GM11168 (cell line): ENCODE results near the gene IL11.

Experiments used
- in situ Hi-C: fragments of 300-500 bp; cut with MboI; formaldehyde crosslinking; loops from one replicate; pipeline ENCODE4 v1.12.0; 2022; ENCODE audit warnings: low sequenced_read_pairs; ENCODE audit not compliant: unreplicated experiment

IL11 gene

DNA sequence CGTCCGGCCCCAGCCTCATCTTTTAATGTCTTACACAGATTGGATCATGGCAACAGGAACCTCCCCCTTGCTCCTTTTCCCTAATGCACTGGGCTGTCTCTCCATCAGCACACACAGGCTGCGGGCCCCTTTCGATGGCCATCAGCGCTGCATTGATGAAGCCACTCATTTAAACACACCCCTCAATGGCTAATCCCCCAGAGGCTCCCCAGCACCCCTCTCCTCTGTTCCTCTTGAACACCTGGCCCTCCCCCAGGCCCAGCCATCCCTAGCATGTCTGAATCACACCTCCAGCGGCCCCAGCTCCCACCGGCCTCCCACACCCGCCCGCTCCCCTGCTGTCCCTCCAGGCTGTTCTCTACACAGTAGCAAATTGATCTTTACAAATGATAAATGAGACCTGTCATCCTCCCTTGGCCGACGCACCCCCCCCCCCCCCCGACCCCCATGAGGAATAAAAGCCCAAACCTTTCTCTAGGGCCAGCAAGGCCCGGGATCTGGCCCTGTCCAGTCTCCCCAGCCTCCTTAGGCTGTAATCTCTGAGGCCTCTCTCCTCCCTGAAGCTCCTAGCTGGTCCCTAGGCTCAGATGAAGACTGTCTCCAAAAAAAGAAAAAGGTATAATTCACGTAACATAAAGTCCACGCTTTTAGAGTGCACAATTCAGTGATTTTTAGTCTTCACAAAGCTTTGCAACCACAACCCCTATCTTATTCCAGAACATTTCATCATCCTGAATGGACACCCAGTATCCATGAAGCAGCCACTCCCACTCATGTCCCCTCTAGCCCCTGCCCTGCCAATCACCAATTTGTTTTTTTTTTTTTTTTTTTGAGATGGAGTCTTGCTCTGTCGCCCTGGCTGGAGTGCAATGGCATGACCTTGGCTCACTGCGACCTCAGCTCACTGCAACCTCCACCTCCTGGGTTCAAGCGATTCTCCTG, 22.8 kb upstream of the IL11 start:
- in situ Hi-C loops, result no loop called here

DNA sequence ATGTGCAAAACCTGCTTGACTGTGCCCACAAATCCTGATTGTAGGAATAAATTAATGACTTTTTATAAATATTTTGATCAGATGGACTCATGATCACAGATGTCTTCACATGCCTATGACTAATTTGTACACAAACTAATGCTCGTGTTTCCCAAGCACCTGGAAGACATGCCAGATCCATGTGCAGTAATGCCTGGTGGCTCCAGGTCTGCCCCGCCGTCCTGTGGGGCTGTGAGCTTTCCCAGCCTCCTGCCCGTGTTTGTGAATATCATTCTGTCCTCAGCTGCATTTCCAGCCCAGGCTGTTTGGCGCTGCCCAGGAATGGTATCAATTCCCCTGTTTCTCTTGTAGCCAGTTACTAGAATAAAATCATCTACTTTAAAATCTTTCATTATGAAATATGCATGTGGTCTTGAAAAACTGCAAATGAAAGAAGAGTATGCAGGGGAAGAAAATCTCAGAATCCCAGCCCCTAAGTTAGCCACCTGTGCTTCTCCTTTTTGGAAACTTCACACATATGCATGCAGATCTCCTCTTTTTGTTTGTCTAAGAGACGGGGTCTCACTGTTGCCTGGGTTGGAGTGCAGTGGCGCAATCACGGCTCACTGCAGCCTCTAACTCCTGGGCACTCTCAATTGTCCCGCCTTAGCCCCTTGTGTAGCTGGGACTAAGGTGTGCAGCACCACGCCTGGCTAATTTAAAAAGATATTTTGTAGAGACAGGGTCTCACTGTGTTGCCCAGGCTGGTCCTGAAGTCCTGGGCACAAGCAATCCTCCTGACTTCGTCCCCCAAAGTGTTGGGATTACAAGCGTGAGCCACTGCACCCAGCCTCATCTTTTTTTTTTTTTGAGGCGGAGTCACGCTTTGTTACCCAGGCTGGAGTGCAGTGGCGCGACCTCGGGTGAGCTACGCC, 21.7 kb upstream of the IL11 start:
- in situ Hi-C loops, result no loop called here

DNA sequence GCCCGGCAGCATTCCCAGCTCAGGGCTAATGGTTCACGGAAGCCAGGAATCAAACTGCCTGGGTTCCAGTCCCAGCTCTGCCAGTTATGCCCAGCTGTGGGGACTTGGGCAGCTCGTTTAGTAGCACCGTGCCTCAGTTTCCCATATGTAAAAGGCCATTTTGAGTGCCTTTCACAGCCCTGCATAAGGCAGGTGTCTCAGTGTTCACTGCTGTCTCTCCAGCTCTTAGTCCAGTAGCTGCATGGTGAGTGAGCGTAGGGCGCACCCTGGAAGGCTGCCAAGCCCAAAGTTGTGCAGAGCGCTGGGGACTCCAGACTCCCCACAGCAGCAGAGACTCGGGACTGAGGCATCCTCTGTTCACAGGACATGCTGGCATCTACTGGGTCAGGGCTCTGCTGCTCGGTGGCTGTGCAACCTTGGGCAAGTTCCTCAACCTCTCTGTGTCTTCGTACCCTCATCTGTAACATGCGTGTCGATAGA, 21.0 kb upstream of the IL11 start:
- in situ Hi-C loops, result no loop called here

DNA sequence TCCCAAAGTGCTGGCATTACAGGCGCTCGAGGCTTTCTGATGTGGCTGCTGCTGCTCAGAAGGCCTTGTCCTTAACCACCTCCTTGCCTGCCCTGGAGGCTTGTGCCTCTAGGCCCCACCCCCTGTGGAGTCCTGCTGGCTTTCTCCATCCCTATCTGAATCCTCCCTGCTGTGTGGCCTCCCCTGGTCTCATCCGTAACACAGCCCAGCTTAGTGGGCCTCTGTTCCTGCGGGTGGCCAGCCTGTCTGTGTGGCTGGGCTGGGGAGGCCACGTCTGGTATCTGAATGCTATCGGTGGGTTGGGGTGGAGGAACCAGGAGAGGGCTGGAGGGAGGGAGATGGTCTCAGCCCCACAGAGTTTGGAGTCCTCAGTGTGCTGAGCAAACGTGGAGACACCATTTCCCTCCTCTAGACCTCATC, 20.2 kb upstream of the IL11 start:
- in situ Hi-C loops, result no loop called here

DNA sequence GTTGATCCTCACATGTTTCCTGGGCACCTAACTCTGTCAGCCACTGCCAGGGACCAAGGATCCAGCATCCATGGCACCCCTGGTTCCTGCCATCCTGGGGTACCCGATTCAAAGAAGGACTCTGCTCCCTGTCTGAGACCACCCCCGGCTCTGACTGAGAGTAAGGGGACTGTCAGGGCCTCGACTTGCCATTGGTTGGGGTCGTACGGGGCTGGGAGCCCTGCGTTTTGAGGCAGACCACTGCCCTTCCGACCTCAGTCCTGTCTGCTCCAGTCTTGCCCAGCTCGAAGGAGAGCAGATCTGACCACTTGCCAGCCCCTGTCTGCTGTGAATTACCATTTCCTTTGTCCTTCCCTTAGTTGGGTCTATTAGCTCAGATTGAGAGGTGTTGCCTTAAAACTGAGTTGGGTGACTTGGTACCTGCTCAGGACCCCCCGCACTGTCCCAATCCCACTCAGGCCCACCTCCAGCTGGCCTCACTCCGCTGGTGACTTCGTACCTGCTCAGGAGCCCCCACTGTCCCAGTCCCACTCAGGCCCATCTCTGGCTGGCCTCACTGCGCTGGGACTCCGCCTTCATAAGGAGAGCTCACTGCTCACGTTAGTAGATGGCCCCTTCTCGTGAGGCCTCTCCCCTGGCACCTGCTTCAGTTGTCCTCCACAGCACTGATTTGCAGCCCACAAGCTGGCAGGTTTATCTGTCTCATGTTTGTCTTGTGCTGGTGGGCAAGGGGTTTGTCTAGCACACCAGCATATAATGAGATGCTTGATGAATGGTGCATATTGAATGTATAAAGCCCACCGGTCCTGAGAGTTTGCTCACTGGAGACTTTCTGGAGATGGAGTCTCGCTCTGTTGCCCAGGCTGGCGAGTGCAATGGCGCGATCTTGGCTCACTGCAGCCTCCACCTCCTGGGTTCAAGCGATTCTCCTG, 19.4 kb upstream of the IL11 start:
- in situ Hi-C loops, result no loop called here

DNA sequence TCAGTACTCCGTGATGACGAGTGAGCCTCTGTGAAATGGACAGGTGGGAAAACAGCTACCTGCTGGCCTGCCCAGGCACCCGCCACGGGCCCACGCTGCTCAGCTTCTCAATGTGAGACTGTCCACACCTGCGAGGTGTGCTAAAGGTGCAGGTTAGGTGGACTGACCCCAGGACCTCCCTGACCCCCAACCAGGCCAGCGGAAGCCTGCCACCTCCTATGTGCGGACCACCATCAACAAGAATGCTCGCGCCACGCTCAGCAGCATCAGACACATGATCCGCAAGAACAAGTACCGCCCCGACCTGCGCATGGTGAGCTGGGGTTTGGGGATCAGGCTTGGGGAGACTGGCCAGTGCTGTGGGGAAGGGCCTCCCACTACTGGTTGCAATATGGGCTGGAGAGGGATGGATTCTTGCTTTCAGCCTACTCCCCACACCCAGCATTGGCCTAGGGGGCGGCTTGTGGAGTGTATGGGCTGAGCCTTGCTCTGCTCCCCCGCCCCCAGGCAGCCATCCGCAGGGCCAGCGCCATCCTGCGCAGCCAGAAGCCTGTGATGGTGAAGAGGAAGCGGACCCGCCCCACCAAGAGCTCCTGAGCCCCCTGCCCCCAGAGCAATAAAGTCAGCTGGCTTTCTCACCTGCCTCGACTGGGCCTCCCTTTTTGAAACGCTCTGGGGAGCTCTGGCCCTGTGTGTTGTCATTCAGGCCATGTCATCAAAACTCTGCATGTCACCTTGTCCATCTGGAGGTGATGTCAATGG, 17.7 kb upstream of the IL11 start:
- in situ Hi-C loops, result no loop called here

DNA sequence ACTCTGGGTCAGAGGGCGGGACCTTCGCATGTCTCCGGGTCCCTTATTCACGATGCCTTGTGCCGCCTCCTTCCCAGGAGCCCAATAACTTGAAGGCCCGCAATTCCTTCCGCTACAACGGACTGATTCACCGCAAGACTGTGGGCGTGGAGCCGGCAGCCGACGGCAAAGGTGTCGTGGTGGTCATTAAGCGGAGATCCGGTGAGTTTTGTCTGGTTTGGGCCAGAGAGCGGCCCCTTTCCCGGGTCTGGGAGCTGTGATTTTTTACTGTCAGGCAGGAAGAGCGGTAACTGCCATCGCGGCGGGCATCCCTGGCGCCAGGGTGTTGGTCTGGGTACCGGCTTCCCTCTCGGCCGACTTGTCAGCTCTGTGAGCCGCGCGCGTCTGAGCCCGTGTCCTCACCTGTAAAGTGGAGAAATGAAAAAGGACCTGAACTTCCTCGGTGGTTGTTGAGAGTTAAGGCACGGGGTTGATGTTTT, 16.3 kb upstream of the IL11 start:
- in situ Hi-C loops, result no loop called here

DNA sequence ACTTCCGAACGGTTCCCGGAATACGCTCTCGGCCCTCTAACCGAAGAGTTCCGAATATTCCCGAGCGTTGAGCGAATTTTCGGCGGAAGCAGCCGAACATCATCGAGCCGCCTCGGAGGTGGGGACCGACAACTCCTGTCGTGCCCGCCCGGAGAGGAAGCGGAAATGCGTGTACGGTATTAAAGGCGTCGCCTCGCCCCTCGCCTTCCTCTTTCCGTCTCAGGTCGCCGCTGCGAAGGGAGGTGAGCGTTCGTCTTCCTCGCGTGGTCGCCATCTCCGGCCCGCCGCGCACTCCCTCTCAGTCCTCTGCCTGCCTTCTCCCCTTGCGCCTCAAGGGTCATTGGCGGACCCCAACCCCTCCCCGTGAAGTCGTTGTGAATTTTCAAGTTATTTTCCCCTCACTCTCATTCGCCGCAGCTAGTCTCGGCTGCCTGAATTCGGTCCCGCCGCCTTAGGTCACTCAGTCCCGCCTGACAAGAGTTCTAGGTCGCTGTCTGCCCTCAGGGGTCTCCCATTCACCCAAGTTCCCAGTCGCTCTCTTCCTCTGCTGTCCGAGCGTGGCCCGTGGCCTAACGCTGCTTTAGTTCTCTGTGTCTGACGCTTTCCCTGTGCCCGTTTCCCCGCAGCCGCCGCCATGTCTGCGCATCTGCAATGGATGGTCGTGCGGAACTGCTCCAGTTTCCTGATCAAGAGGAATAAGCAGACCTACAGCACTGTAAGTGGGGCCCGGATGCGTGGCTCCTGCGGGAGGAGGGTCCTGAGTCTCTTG, 15.6 kb upstream of the IL11 start, which contains the start of gene RPL28:
Gene RPL28 (plus strand): TSS at position 209 of the 769 bp plus-strand sequence. CDS start 426 bp downstream, at position 635.
- in situ Hi-C loops, result no loop called here

DNA sequence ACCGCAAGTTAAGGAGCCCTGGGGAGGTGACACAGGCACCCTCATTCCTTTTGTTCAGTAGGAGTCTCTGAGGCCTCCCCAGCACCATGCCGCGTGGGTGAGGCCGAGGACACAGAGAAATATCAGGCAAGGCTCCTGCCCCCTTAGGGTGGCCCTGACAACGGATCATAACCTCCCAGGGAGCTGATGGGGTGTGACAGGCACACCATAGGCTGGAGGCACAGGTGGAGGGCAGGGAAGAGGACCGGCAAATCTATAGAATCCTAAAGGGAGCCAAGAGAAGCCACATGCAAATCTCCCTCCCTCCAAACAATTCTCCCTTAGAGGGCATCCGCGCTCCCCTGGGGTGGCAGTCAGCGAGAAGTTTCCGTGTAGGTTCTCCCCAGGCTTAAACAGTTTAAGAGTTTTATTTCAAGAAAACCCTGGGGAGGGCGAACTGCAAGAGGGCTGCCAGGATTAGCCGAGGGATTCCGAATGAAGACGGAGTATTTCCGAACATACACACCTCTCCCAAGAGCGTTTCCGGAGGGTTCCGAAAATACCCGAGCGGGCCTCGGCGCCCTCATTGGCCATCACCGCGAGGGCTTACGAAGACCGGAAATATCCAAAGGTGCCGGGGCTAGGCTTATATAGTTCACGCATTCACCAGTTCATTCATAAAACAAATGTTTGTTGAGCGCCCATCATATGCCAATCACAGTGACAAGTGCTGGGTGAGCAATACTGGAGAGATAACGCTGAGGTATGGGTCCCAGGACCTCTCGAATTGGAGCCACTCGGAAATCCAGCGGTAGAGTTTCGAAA, 14.9 kb upstream of the IL11 start:
- in situ Hi-C loops, result no loop called here

DNA sequence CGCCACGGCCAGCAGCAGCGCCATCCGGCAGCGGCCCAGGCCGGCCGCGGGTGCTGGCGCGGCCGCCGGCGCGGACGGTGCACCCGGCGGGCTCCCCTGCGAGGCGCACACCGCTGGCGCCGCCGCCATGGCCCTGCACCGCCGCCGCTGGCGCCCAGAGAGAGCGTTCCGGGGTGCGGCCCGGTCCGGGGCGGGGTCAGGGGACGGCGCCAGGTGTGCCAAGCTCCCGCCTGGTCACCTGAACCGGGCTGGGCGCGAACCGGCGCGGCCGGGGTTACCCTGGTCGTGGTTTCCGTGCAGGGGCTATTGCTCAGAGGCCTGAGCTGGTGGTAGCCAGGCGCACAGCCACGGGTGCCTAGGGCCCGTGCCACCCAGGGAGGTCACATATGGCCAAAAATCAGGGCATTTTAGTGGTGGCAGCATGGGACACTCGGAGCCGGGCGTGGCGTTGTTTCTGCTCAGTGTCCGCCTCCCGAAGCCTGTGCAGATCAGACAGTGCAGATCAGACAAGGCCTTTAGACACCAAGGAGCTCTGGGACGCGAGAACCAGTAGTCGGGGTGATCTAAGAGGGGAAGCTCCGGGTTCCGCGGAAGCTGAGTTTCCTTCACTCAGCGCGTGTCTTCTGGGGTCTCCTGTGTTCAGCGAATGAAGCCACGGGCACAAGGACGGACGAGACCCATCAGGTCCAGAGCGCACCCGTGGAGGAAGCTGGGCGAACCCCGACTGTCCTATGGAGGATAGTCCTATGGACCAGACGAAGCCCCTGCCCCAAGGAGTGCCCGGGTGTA, 14.1 kb upstream of the IL11 start, which contains the start of gene TMEM238:
Gene TMEM238 (minus strand): TSS at position 162 of the 789 bp plus-strand sequence. CDS start 33 bp downstream, at position 129.
- in situ Hi-C loops, result no loop called here

DNA sequence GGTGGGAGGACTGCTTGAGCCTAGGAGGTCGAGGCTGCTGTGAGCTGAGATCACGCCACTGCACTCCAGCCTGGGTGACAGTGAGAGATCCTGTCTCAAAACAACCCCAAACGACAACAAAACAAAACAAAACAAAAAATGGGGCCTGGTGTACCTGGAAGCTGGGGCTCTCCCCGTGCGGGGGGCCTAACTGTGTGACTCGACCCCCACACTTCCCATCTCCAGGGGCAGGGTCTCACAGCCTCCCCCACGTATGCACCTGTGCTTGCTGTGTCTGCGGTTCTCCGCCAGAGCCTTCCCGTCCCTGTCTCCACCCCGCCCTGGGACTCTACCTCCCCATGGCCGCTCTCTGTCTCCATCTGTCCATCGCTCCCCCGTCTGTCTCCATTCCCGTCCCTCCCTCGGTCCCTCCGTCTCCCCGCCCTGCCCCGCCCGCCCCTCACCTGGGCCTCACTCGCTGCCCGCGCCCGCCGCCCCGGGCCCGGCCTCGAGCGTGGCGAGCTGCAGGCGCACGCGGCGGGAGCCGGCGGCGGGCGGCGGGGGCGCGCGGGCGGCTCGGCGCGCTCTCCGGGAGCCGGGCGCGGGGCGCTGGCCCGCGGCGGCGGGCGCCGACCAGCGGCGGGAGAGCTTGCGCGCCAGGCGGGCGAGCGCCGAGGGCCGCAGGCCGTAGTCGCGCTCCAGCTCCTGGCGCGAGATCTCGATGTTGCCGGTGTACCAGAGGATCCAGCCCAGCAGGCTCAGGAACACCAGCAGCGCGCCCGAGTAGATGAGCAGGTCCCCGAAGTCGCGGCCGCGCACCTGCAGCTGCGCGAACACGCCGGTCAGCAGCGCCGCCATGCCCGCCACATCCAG, 13.2 kb upstream of the IL11 start:
- in situ Hi-C loops, result no loop called here

DNA sequence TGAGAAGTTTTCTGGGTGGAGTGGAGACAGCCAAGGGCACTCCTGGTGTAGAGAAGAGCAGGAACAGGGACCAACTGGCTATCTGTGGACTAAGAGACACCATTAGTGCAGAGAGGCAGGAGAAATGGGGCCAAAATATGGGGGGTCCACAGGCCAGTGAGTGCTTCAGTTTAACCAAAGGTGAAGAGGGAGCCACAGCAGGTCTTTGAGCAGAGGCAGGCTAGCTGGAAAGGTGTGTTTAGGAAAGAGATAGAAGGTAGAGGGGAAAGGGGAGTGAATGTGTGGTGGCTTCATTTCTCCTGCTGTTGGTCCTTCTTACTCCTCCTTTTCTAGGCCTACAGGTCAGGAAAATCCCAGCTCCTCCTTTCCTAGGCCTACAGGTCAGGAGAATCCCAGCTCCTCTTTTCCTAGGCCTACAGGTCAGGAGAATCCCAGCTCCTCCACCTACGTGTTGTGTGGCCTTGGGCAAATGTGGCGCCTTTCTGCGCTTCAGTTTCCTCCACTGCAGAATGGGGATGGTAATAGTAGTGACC, 12.3 kb upstream of the IL11 start:
- in situ Hi-C loops, result no loop called here

DNA sequence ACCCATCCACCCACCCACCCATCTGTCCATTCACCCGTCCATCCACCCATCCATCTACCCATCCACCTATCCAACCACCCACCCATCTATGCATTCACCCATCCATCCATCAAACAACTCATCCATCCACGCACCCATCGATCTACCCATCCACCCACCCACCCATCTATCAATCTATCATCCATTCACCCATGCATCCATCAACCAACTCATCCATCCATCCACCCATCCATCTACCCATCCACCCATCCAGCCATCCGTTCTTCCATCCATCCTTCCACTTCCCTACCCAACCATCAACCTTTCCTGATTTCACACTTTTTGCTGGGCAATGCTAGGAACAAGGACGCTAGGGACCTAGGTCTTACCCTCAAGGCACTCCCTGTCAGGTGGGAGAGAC, 11.8 kb upstream of the IL11 start:
- in situ Hi-C loops, result no loop called here

DNA sequence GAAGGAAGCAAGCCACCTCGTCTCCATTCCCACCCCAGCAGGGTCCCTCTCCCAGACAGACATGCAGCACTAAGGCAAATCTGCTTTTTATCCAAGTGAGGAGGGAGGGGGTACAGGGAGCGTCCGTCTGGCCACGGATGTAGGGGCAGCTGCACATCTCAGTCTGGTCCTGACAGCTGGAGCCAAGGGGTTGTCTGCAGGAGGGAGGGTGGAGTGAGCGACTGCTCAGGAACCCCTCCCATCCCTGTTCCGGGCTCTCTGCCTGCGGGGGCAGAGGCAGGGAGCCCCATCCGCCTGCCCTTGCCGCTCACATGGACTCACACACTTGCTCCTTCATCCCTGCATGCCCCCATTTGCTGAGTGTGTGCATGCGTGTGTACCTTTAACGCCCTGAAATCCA, 8.9 kb upstream of the IL11 start:
- in situ Hi-C loops, result loop anchor here (5.0 kb wide), 1 partner anchor 37 kb away; no protein-coding TSS in a partner anchor
